Left ventricle myocardium inferior (tissue), 1 donor: Measurements from ENCODE around the gene HELZ. TPM values are rescaled to one million over a fixed set of nuclear protein-coding genes. Genes with fewer than 3 reads are reported as not detected.

Experiments
- DNase-seq: peaks from one replicate; pipeline ENCODE4 v3.0.0-alpha.2; 2020
- H3K27ac ChIP-seq: fragments of 200-600 bp; replicated peaks from 2 replicates; pipeline ENCODE4 v1.8.0; 2021
- H3K27me3 ChIP-seq: fragments of 200-600 bp; 2 replicates; pipeline ENCODE4 v1.8.0; 2021; ENCODE audit warnings: low read depth
- H3K36me3 ChIP-seq: fragments of 200-600 bp; 2 replicates; pipeline ENCODE4 v1.8.0; 2021
- H3K4me1 ChIP-seq: fragments of 200-600 bp; 2 replicates; pipeline ENCODE4 v1.8.0; 2021
- H3K4me3 ChIP-seq: fragments of 200-600 bp; 2 replicates; pipeline ENCODE4 v1.8.0; 2021; ENCODE audit warnings: mild to moderate bottlenecking, moderate library complexity
- H3K9me3 ChIP-seq: fragments of 200-600 bp; replicated peaks from 2 replicates; pipeline ENCODE4 v1.8.0; 2021
- intact Hi-C: fragments of 100-400 bp; cut with micrococcal nuclease; formaldehyde crosslinking; loops from one replicate; pipeline ENCODE4 v1.11.0; 2022
- total RNA-seq: library from RNA; stranded (reverse); fragmentation: NEBNext Ultra II Directional; extraction: Animal tissue kit (Norgen Biotek cat#: 25700); gene quantifications from one replicate; pipeline ENCODE4 v1.2.1, GENCODE V29; 2021
- TF ChIP-seq, protein P1 (sequence below): fragments of 200-600 bp; IDR thresholded peaks from 2 replicates; pipeline ENCODE4 v1.8.0; 2021; ENCODE audit warnings: antibody characterized with exemption, mild to moderate bottlenecking, borderline replicate concordance
- donor health status: DM: no; HTN: yes; CAD: no; lungs with severe emphysema.

Gene HELZ
- total RNA-seq, 1 donor from 2014 or later = 36.7 TPM

- peaks cover 41% of the 10 kb centered on the region for H3K36me3 ChIP-seq
- intact Hi-C loops = loop anchor here (5.0 kb wide), 1 partner anchor 36 kb away; no protein-coding TSS in a partner anchor
Measured at GRCh38 chr17:67157732-67158639, 87.0 kb downstream of the HELZ start.

DNA sequence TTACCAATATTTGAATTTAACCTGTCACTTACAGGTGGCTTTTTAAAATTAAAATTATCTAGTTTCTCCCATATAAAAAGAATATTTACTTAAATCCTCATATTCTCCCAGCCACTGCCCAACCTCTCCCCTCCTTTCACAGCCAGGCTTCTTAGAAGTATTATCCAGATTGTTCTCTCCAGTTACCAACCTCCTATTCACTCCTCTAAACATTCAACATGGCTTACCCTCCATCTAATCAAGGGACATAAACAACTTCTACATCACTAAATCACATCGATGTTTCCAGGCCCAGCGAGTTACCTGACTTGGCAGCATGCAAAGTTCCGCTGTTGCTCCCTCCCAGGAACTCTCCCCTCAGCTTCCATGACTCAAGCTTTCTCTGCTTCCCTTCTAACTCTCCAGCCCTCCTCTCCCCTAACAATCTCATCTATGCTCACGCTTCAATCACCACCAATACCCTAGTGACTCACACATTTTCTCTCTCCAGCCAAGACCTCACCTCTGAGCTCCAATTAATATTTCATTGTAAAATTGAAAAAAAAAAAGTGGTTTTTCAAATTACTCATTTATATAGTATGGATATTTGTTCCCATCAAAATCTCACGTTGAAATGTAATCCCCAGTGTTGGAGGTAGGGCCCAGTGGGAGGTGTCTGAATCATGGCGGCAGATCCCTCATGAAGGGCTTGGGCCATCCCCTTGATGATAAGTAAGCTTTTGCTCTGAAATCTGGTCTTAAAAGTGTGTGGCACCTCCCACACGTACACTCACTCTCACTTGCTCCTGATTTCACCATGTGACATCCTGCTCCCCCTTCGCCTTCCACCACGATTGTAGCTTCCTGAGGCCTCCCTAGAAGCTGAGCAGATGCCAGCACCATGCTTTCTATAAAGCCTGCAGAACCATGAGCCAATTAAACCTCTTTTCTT is 88.5 kb downstream of the HELZ start:
- H3K4me1 ChIP-seq = peaks cover 8% of the 10 kb centered on the region
- H3K27me3 ChIP-seq = no peaks in the 10 kb centered on the region
- DNase-seq = no peak
- intact Hi-C loops = loop anchor here (5.0 kb wide), 1 partner anchor 34 kb away; no protein-coding TSS in a partner anchor
- TF ChIP-seq, protein P1, sequence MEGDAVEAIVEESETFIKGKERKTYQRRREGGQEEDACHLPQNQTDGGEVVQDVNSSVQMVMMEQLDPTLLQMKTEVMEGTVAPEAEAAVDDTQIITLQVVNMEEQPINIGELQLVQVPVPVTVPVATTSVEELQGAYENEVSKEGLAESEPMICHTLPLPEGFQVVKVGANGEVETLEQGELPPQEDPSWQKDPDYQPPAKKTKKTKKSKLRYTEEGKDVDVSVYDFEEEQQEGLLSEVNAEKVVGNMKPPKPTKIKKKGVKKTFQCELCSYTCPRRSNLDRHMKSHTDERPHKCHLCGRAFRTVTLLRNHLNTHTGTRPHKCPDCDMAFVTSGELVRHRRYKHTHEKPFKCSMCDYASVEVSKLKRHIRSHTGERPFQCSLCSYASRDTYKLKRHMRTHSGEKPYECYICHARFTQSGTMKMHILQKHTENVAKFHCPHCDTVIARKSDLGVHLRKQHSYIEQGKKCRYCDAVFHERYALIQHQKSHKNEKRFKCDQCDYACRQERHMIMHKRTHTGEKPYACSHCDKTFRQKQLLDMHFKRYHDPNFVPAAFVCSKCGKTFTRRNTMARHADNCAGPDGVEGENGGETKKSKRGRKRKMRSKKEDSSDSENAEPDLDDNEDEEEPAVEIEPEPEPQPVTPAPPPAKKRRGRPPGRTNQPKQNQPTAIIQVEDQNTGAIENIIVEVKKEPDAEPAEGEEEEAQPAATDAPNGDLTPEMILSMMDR = no peak
- no peaks in the 10 kb centered on the region for H3K9me3 ChIP-seq
- H3K4me3 ChIP-seq = no peak overlapping the region
- H3K27ac ChIP-seq = no peak overlapping the region
- H3K36me3 ChIP-seq = peaks cover 38% of the 10 kb centered on the region

More at GRCh38 chr17:67157732-67158639, 87.0 kb downstream of the HELZ start:
- Histone ChIP-seq H3K27me3 (no peaks in the 10 kb centered on the region), H3K27ac (no peak overlapping the region), H3K9me3 (no peaks in the 10 kb centered on the region), H3K4me3 (no peak overlapping the region), H3K4me1 (peaks cover 8% of the 10 kb centered on the region)
- DNase-seq = no peak
- TF ChIP-seq, protein P1 = peak; percentile 50

DNA sequence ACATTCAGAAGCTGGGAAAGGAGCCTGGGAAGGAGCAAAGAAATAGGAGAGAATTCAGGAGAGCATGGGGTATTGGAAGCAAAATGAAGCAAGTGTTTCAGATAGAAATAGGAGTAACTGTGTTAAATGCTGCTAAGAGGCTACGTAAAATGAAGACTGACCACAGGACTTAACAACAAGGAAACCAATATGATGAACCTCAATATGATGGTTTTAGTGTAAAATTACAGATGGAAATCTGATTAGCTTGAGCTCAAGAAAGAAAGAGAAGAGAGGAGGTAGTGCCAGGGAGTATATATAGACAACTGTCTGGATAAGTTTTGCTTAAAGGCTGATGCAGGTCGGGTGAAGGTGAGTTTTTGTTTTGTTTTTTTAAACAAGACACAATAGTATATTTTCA is 92.2 kb downstream of the HELZ start:
- TF ChIP-seq, protein P1 = no peak
- intact Hi-C loops = no loop called here

DNA sequence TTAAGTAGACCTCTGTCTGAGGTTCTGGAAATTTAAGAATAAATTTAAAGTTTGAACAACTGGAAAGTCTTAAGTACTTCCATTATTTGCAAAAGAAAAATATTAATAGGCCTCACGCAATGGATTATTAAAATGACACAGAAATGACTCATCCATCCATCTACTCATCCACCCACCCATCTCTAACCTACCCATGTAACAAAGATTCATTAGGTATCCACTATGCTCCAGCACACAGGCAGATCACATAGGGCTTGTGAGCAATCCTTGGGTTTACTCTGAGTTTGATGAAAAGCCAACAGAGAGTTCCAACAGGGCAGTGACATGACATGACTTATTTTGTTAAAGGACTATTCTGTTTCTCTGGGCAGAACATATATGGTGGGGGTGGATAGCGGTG is 93.3 kb downstream of the HELZ start:
- DNase-seq = no peak
- no peak overlapping the region for H3K27ac ChIP-seq
- H3K36me3 ChIP-seq = peaks cover 55% of the 10 kb centered on the region
- no peaks in the 10 kb centered on the region for H3K9me3 ChIP-seq
- H3K4me3 ChIP-seq = no peak overlapping the region
- no peaks in the 10 kb centered on the region for H3K27me3 ChIP-seq
- intact Hi-C loops = no loop called here
- TF ChIP-seq, protein P1 = no peak
- H3K4me1 ChIP-seq = no peaks in the 10 kb centered on the region

More for the DNA sequence above, 92.2 kb downstream of the HELZ start:
- H3K36me3 ChIP-seq = peaks cover 48% of the 10 kb centered on the region
- H3K4me1 ChIP-seq = no peaks in the 10 kb centered on the region
- H3K27ac ChIP-seq = no peak overlapping the region
- H3K4me3 ChIP-seq = no peak overlapping the region
- DNase-seq = no peak
- H3K27me3 ChIP-seq = no peaks in the 10 kb centered on the region
- no peaks in the 10 kb centered on the region for H3K9me3 ChIP-seq

DNA sequence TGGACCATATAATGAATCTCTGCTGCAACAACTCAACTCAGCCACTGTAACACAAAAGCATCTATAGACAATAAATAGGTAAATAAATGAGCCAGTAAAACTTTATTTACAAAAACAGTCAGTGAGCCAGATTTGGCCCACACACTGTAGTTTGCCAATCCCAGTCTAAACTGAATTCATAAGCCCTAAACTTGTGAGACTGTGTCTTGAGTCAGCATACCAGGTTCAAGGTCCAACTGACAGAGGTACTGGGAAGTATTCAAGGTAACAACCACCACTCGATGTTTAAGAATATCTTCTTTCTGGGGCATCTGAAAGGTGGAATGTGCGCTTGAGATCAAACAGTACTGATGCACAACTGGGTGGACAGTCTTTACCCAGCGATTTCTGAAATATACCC is 94.2 kb downstream of the HELZ start:
- Histone ChIP-seq H3K9me3 (no peaks in the 10 kb centered on the region), H3K27me3 (no peaks in the 10 kb centered on the region), H3K27ac (no peak overlapping the region), H3K4me3 (no peak overlapping the region), H3K36me3 (peaks cover 63% of the 10 kb centered on the region), H3K4me1 (no peaks in the 10 kb centered on the region)
- intact Hi-C loops = no loop called here
- no peak for DNase-seq
- TF ChIP-seq, protein P1 = no peak
